D721Med (cell line): Measurements from ENCODE around the gene ISM1.
"Not testable (repeated sequence)": the region's sequence is repeated elsewhere in the genome, so short reads cannot be mapped to it uniquely, and the experiment has no call there.

Source experiments
- DNase-seq: peaks from one replicate; pipeline ENCODE4 v3.0.0; 2011; ENCODE audit warnings: low spot score; ENCODE audit not compliant: insufficient read length
- FAIRE-seq: peaks from 2 replicates; lab custom pipeline; 2011; peaks lifted over from hg19 to GRCh38; lab: Jason Lieb, UNC
- CTCF ChIP-seq: IDR thresholded peaks from 2 replicates; pipeline ENCODE4 v1.5.1; 2012; ENCODE audit warnings: mild to moderate bottlenecking, control low read depth; ENCODE audit not compliant: insufficient read depth; ENCODE audit errors: missing control alignments

The ISM1 gene

GRCh38 chr20:13231031-13231752 is 10.1 kb downstream of the ISM1 start:
- no peak for DNase-seq

GRCh38 chr20:13232999-13233398 is 11.9 kb downstream of the ISM1 start:
- no peak for FAIRE-seq
- TF ChIP-seq CTCF: no peak
- no peak for DNase-seq

More at GRCh38 chr20:13231031-13231752, 10.1 kb downstream of the ISM1 start:
- TF ChIP-seq CTCF: no peak
- FAIRE-seq: no peak

- TF ChIP-seq CTCF: no peak
- no peak for FAIRE-seq
- DNase-seq: no peak
Observed at GRCh38 chr20:13234961-13235360, 13.9 kb downstream of the ISM1 start.

GRCh38 chr20:13236360-13236759 is 15.3 kb downstream of the ISM1 start:
- not testable (repeated sequence) for FAIRE-seq, DNase-seq

GRCh38 chr20:13236990-13237720 is 16.1 kb downstream of the ISM1 start:
- FAIRE-seq: no peak
- DNase-seq: no peak
- no peak for TF ChIP-seq CTCF

GRCh38 chr20:13238001-13238653 is 17.1 kb downstream of the ISM1 start:
- no peak for FAIRE-seq
- TF ChIP-seq CTCF: no peak
- DNase-seq: no peak

GRCh38 chr20:13243826-13244376 is 22.8 kb downstream of the ISM1 start:
- DNase-seq (no peak), FAIRE-seq (no peak)

More at GRCh38 chr20:13243826-13244376, 22.8 kb downstream of the ISM1 start:
- no peak for TF ChIP-seq CTCF
